H9 (cell line): ENCODE data around the gene PYROXD2. TPM values are rescaled to one million over a fixed set of nuclear protein-coding genes. Genes with fewer than 3 reads are reported as not detected.

ENCODE experiments used
- DNase-seq: peaks from one replicate; pipeline ENCODE4 v3.0.0-alpha.2; 2017
- H2AFZ ChIP-seq: one replicate; pipeline ENCODE4 v1.6.1; 2013; ENCODE audit warnings: mild to moderate bottlenecking, low read length, control low read depth, moderate library complexity
- H2AK5ac ChIP-seq: 2 replicates; pipeline ENCODE4 v1.6.1; 2013; ENCODE audit warnings: low read length, control low read depth, mixed read lengths; ENCODE audit not compliant: insufficient read length
- H2BK120ac ChIP-seq: one replicate; pipeline ENCODE4 v1.6.1; 2013; ENCODE audit warnings: low read depth, mild to moderate bottlenecking, low read length, control low read depth, inconsistent platforms; ENCODE audit not compliant: poor library complexity, severe bottlenecking
- H2BK12ac ChIP-seq: 2 replicates; pipeline ENCODE4 v1.6.1; 2013; ENCODE audit warnings: low read length, control low read depth, mixed read lengths, low read depth; ENCODE audit not compliant: insufficient read length
- H2BK15ac ChIP-seq: 2 replicates; pipeline ENCODE4 v1.6.1; 2013; ENCODE audit warnings: low read depth, low read length, control low read depth
- H2BK20ac ChIP-seq: one replicate; pipeline ENCODE4 v1.6.1; 2013; ENCODE audit warnings: low read depth, mild to moderate bottlenecking, low read length, control low read depth, inconsistent platforms; ENCODE audit not compliant: poor library complexity, severe bottlenecking
- H2BK5ac ChIP-seq: 2 replicates; pipeline ENCODE4 v1.6.1; 2013; ENCODE audit warnings: low read length, control low read depth, mixed read lengths; ENCODE audit not compliant: insufficient read length
- H3K14ac ChIP-seq: 2 replicates; pipeline ENCODE4 v1.6.1; 2013; ENCODE audit warnings: low read length, control low read depth; ENCODE audit not compliant: insufficient read depth
- H3K18ac ChIP-seq: 2 replicates; pipeline ENCODE4 v1.6.1; 2013; ENCODE audit warnings: low read depth, mild to moderate bottlenecking, mixed read lengths, low read length, control low read depth; ENCODE audit not compliant: insufficient read length
- H3K23ac ChIP-seq: 2 replicates; pipeline ENCODE4 v1.6.1; 2013; ENCODE audit warnings: low read length, control low read depth, mixed read lengths, low read depth; ENCODE audit not compliant: insufficient read length
- H3K23me2 ChIP-seq: 2 replicates; pipeline ENCODE4 v1.6.1; 2013; ENCODE audit warnings: low read depth, mild to moderate bottlenecking, mixed read lengths, low read length, control low read depth; ENCODE audit not compliant: insufficient read length, poor library complexity, severe bottlenecking
- H3K27ac ChIP-seq: 2 replicates; pipeline ENCODE4 v1.5.1; 2013; ENCODE audit warnings: low read length, control low read depth, mixed read lengths, low read depth; ENCODE audit not compliant: insufficient read length
- H3K27me3 ChIP-seq: 2 replicates; pipeline ENCODE4 v1.6.1; 2013; ENCODE audit warnings: low read length, control low read depth, inconsistent platforms; ENCODE audit not compliant: insufficient read depth
- H3K4ac ChIP-seq: 2 replicates; pipeline ENCODE4 v1.6.1; 2013; ENCODE audit warnings: low read depth, mild to moderate bottlenecking, control low read depth, inconsistent platforms, low read length, moderate library complexity
- H3K4me1 ChIP-seq: 2 replicates; pipeline ENCODE4 v1.6.1; 2013; ENCODE audit warnings: low read length, control low read depth, inconsistent platforms; ENCODE audit not compliant: insufficient read depth
- H3K4me2 ChIP-seq: 2 replicates; pipeline ENCODE4 v1.6.1; 2013; ENCODE audit warnings: low read length, control low read depth, mixed read lengths; ENCODE audit not compliant: insufficient read length, insufficient read depth
- H3K56ac ChIP-seq: 2 replicates; pipeline ENCODE4 v1.6.1; 2013; ENCODE audit warnings: low read depth, mild to moderate bottlenecking, mixed read lengths, low read length, control low read depth; ENCODE audit not compliant: insufficient read length
- H3K79me1 ChIP-seq: 2 replicates; pipeline ENCODE4 v1.6.1; 2013; ENCODE audit warnings: low read depth, mild to moderate bottlenecking, moderate library complexity, low read length, control low read depth, inconsistent platforms; ENCODE audit not compliant: insufficient read depth, poor library complexity, severe bottlenecking
- H3K79me2 ChIP-seq: 2 replicates; pipeline ENCODE4 v1.6.1; 2013; ENCODE audit warnings: low read length, control low read depth, inconsistent platforms; ENCODE audit not compliant: insufficient read depth
- H3K9ac ChIP-seq: 2 replicates; pipeline ENCODE4 v1.6.1; 2013; ENCODE audit warnings: low read length, control low read depth, mixed read lengths; ENCODE audit not compliant: insufficient read length; ENCODE audit errors: extremely low read depth
- H3K9me3 ChIP-seq: one replicate; pipeline ENCODE4 v1.6.1; 2013; ENCODE audit warnings: low read depth, low read length, inconsistent platforms; ENCODE audit not compliant: control insufficient read depth
- H3T11ph ChIP-seq: one replicate; pipeline ENCODE4 v1.6.1; 2013; ENCODE audit warnings: mild to moderate bottlenecking, low read length, control low read depth, inconsistent platforms
- H4K20me1 ChIP-seq: one replicate; pipeline ENCODE4 v1.6.1; 2013; ENCODE audit not compliant: control insufficient read depth, insufficient read length, insufficient read depth
- H4K5ac ChIP-seq: 2 replicates; pipeline ENCODE4 v1.6.1; 2013; ENCODE audit warnings: low read depth, mild to moderate bottlenecking, mixed read lengths, low read length, control low read depth; ENCODE audit not compliant: insufficient read length
- H4K8ac ChIP-seq: replicated peaks from 2 replicates; pipeline ENCODE4 v1.6.1; 2013; ENCODE audit warnings: low read length, control low read depth, mixed read lengths, low read depth; ENCODE audit not compliant: insufficient read length
- H4K91ac ChIP-seq: 2 replicates; pipeline ENCODE4 v1.6.1; 2013; ENCODE audit warnings: low read depth, mild to moderate bottlenecking, moderate library complexity, mixed read lengths, low read length, control low read depth; ENCODE audit not compliant: insufficient read length
- H3K27ac Mint-ChIP-seq, 3 experiments: 2 replicates in 2 of 3; 3 replicates in 1 of 3; pipeline ENCODE4 v1.8.0; 2020 to 2021; ENCODE audit warnings: mixed read lengths in 3 of 3, mild to moderate bottlenecking in 1 of 3, moderate library complexity in 1 of 3
- H3K27me3 Mint-ChIP-seq: 2 replicates; pipeline ENCODE4 v1.8.0; 2021; ENCODE audit warnings: low read depth, mild to moderate bottlenecking, moderate library complexity, mixed read lengths
- H3K36me3 Mint-ChIP-seq, 3 experiments: 2 replicates in 2 of 3; 3 replicates in 1 of 3; pipeline ENCODE4 v1.8.0; 2020 to 2021; ENCODE audit warnings: low read depth in 3 of 3, mixed read lengths in 3 of 3; ENCODE audit not compliant: insufficient read depth in 1 of 3
- H3K4me1 Mint-ChIP-seq, 2 experiments: 2 replicates each; pipeline ENCODE4 v1.8.0; 2020; ENCODE audit warnings: mixed read lengths in 2 of 2
- H3K4me3 Mint-ChIP-seq, 2 experiments: 2 replicates in 1 of 2; 3 replicates in 1 of 2; pipeline ENCODE4 v1.8.0; 2020 to 2021; ENCODE audit warnings: mild to moderate bottlenecking in 2 of 2, mixed read lengths in 2 of 2, moderate library complexity in 1 of 2
- H3K9me3 Mint-ChIP-seq, 2 experiments: 2 replicates in 1 of 2; 3 replicates in 1 of 2; pipeline ENCODE4 v1.8.0; 2020; ENCODE audit warnings: mild to moderate bottlenecking in 2 of 2, mixed read lengths in 2 of 2, moderate library complexity in 1 of 2
- CTCF ChIP-seq: fragments of 200-600 bp; sonication (generic); conservative IDR thresholded peaks from 3 replicates; pipeline ENCODE4 v1.8.0; 2021; ENCODE audit warnings: antibody characterized with exemption, mild to moderate bottlenecking
- WGBS: extraction: QIAGEN DNeasy Blood & Tissue Kit; methylation state at CpG from one replicate; pipeline ENCODE4 v1.1.7; 2013; ENCODE audit warnings: missing lambda C conversion rate, low lambda C conversion rate, mixed read lengths; ENCODE audit not compliant: insufficient read length; ENCODE audit errors: extremely low coverage; 5-methylcytosine and 5-hydroxymethylcytosine counted together
- total RNA-seq: library from RNA; stranded (reverse); gene quantifications from 2 replicates; pipeline ENCODE4 v1.2.1, GENCODE V29; 2021

The PYROXD2 gene
- total RNA-seq, 1 experiment from 2014 or later, result 5.3 TPM

- H3T11ph ChIP-seq, result no peak overlapping the region
- H4K5ac ChIP-seq, result no peak overlapping the region
- H3K79me1 ChIP-seq, result no peaks in the 10 kb centered on the region
- no peak for TF ChIP-seq CTCF
- Mint-ChIP-seq H3K36me3 (no peaks in the 10 kb centered on the region), H3K27ac (no peak overlapping the region), H3K4me3 (no peak overlapping the region), H3K4me1 (peaks cover 0 to 4% of the 10 kb centered on the region in 2 experiments; a peak in 1 of 4 replicates), H3K9me3 (no peaks in the 10 kb centered on the region), H3K27me3 (no peaks in the 10 kb centered on the region; the same call in 1 of the 2 replicates)
- H3K9ac ChIP-seq, result no peak overlapping the region
- H3K27ac ChIP-seq, result no peak overlapping the region
- H2BK12ac ChIP-seq, result no peak overlapping the region
- no peaks in the 10 kb centered on the region for H3K4me1 ChIP-seq
- H3K23me2 ChIP-seq, result no peaks in the 10 kb centered on the region
- no peak overlapping the region for H4K8ac ChIP-seq
- no peaks in the 10 kb centered on the region for H3K79me2 ChIP-seq
- no peak overlapping the region for H3K18ac ChIP-seq
- no peaks in the 10 kb centered on the region for H3K9me3 ChIP-seq
- H4K91ac ChIP-seq, result no peak overlapping the region
- H3K56ac ChIP-seq, result no peak overlapping the region
- H2BK5ac ChIP-seq, result no peak overlapping the region
- no peak overlapping the region for H3K4me2 ChIP-seq
- H3K14ac ChIP-seq, result no peak overlapping the region
- H3K23ac ChIP-seq, result no peak overlapping the region
- no peaks in the 10 kb centered on the region for H3K27me3 ChIP-seq
- no peak overlapping the region for H2BK120ac ChIP-seq
- no peak overlapping the region for H2BK20ac ChIP-seq
- no CpG with 5 or more reads among the region's 4 CpGs for WGBS
- H2BK15ac ChIP-seq, result no peak overlapping the region
- no peak overlapping the region for H2AFZ ChIP-seq
- no peak overlapping the region for H3K4ac ChIP-seq
- no peaks in the 10 kb centered on the region for H4K20me1 ChIP-seq
- no peak overlapping the region for H2AK5ac ChIP-seq
- DNase-seq, result no peak
These were observed 6.2 kb downstream of the PYROXD2 start for GRCh38 chr10:98408799-98409198.
